HCT116 (cell line): Measurements from ENCODE around the gene CDHR3. TPM values are rescaled to one million over a fixed set of nuclear protein-coding genes. Genes with fewer than 3 reads are reported as not detected.

Experiments used
- ATAC-seq: fragments of 200-7000 bp; cut with Tn5 transposase; 2 replicates; pipeline ENCODE4 v1.9.1; 2020; ENCODE audit warnings: mild to moderate bottlenecking, moderate library complexity
- BruUV-seq: library from RNA; stranded (reverse); fragments of 400-500 nt; replicated peaks from 2 replicates; lab custom pipeline; 2021; lab: Mats Ljungman, UMichigan
- CTCF ChIA-PET: fragments of 300-600 bp; sonication (Branson Sonifier 250); formaldehyde crosslinking; loops from one replicate; lab custom pipeline; 2021; ENCODE audit warnings: antibody characterized with exemption; lab: Charles Lee
- POLR2A ChIA-PET: fragments of 300-600, 350-600 bp; sonication (Branson Sonifier 250); formaldehyde crosslinking; loops from one replicate; lab custom pipeline; 2021; ENCODE audit warnings: antibody characterized with exemption; lab: Charles Lee
- RAD21 ChIA-PET, 2 experiments: fragments of 300-600 bp; sonication (Branson Sonifier 250); formaldehyde crosslinking; loops; one replicate each; lab custom pipeline; 2023; ENCODE audit warnings: low total read pairs in 2 of 2; ENCODE audit not compliant: uncharacterized antibody in 2 of 2, unreplicated experiment in 2 of 2, low non-redundant PET in 1 of 2; lab: Charles Lee
- DNase-seq: peaks from one replicate; pipeline ENCODE4 v3.0.0-alpha.2; 2010; ENCODE audit warnings: low read depth, low spot score
- H2AFZ ChIP-seq: fragments of 200-600 bp; shearing (Covaris generic), sonication (generic); 2 replicates; pipeline ENCODE4 v1.6.1; 2017; ENCODE audit warnings: low read depth, mixed run types, mixed read lengths, antibody characterized with exemption, low read length; ENCODE audit not compliant: poor library complexity, severe bottlenecking
- H3K27ac ChIP-seq: 2 replicates; pipeline ENCODE4 v1.5.1; 2012; ENCODE audit warnings: low read depth, low read length
- H3K27me3 ChIP-seq: fragments of 200-600 bp; sonication (generic); 2 replicates; pipeline ENCODE4 v1.6.1; 2016; ENCODE audit warnings: mixed run types, low read length, mixed read lengths; ENCODE audit not compliant: insufficient read depth
- H3K36me3 ChIP-seq, 2 experiments: fragments of 200-500 bp in 1 of 2; fragments of 200-600 bp in 1 of 2; sonication (Bioruptor generic) in 1 of 2; sonication (generic) in 1 of 2; 2 replicates each; pipeline versions ENCODE4 v1.5.1 to v1.6.1; 2014 to 2016; ENCODE audit warnings: low read length in 2 of 2, inconsistent platforms in 1 of 2, mixed read lengths in 1 of 2, mixed run types in 1 of 2; ENCODE audit not compliant: insufficient read depth in 2 of 2, control insufficient read depth in 1 of 2
- H3K4me1 ChIP-seq, 2 experiments: fragments of 200-600 bp in 1 of 2; sonication (generic) in 1 of 2; 2 replicates each; pipeline versions ENCODE4 v1.5.1 to v1.6.1; 2012 to 2017; ENCODE audit warnings: low read length in 2 of 2, inconsistent platforms in 1 of 2, mild to moderate bottlenecking in 1 of 2, mixed read lengths in 1 of 2, mixed run types in 1 of 2, moderate library complexity in 1 of 2; ENCODE audit not compliant: insufficient read depth in 2 of 2, control insufficient read depth in 1 of 2
- H3K4me2 ChIP-seq: fragments of 200-600 bp; sonication (generic); 2 replicates; pipeline ENCODE4 v1.6.1; 2017; ENCODE audit warnings: mixed run types, low read length, mixed read lengths
- H3K4me3 ChIP-seq, 2 experiments: fragments of 200-600 bp in 1 of 2; sonication (generic) in 1 of 2; replicated peaks in 1 of 2; 2 replicates each; pipeline ENCODE4 v1.5.1; 2011 to 2016; ENCODE audit warnings: low read length in 2 of 2, control low read depth in 1 of 2, low read depth in 1 of 2, mild to moderate bottlenecking in 1 of 2, mixed read lengths in 1 of 2, mixed run types in 1 of 2
- H3K79me2 ChIP-seq: fragments of 200-600 bp; sonication (generic); 2 replicates; pipeline ENCODE4 v1.6.1; 2017; ENCODE audit warnings: mild to moderate bottlenecking, mixed run types, low read length, moderate library complexity, mixed read lengths; ENCODE audit not compliant: insufficient read depth
- H3K9ac ChIP-seq: fragments of 200-600 bp; sonication (generic); 2 replicates; pipeline ENCODE4 v1.6.1; 2016; ENCODE audit warnings: low read length, mixed read lengths
- H3K9me2 ChIP-seq: fragments of 200-600 bp; sonication (generic), shearing (Covaris generic); 2 replicates; pipeline ENCODE4 v1.6.1; 2017; ENCODE audit warnings: mixed run types, mild to moderate bottlenecking, moderate library complexity; ENCODE audit not compliant: insufficient read depth
- H3K9me3 ChIP-seq, 2 experiments: fragments of 200-500 bp in 1 of 2; fragments of 200-600 bp in 1 of 2; sonication (Bioruptor generic) in 1 of 2; sonication (generic) in 1 of 2; 2 replicates each; pipeline ENCODE4 v1.6.1; 2014 to 2017; ENCODE audit warnings: low read length in 2 of 2, mixed read lengths in 2 of 2, inconsistent platforms in 1 of 2, low read depth in 1 of 2, mild to moderate bottlenecking in 1 of 2, mixed run types in 1 of 2, moderate library complexity in 1 of 2; ENCODE audit not compliant: control insufficient read depth in 1 of 2, insufficient read depth in 1 of 2
- H4K20me1 ChIP-seq: fragments of 200-600 bp; sonication (generic), shearing (Covaris generic); 2 replicates; pipeline ENCODE4 v1.6.1; 2017; ENCODE audit warnings: mixed run types, mild to moderate bottlenecking, moderate library complexity; ENCODE audit not compliant: insufficient read depth
- CEBPB ChIP-seq: IDR thresholded peaks from 2 replicates; pipeline ENCODE4 v1.6.1; 2012; ENCODE audit warnings: low read depth
- EGR1 ChIP-seq: IDR thresholded peaks from 2 replicates; pipeline ENCODE4 v1.6.1; 2012; ENCODE audit warnings: low read depth
- ELF1 ChIP-seq: IDR thresholded peaks from 2 replicates; pipeline ENCODE4 v1.6.1; 2012; ENCODE audit warnings: low read depth, borderline replicate concordance
- EZH2 ChIP-seq: fragments of 200-600 bp; sonication (generic); IDR thresholded peaks from 2 replicates; pipeline ENCODE4 v1.6.1; 2017; ENCODE audit warnings: antibody characterized with exemption, mixed run types
- EZH2phosphoT487 ChIP-seq: fragments of 200-600 bp; IDR thresholded peaks from 2 replicates; pipeline ENCODE4 v1.6.1; 2018; ENCODE audit warnings: antibody characterized with exemption, borderline replicate concordance
- FOSL1 ChIP-seq: IDR thresholded peaks from 2 replicates; pipeline ENCODE4 v1.6.1; 2012; ENCODE audit warnings: low read depth
- JUND ChIP-seq: IDR thresholded peaks from 2 replicates; pipeline ENCODE4 v1.6.1; 2012
- MAX ChIP-seq: IDR thresholded peaks from 2 replicates; pipeline ENCODE4 v1.6.1; 2012
- POLR2A ChIP-seq: IDR thresholded peaks from 2 replicates; pipeline ENCODE4 v1.7.0; 2011; ENCODE audit warnings: borderline replicate concordance; ENCODE audit not compliant: insufficient read depth, insufficient read length; ENCODE audit errors: extremely low read depth
- RAD21 ChIP-seq: IDR thresholded peaks from 2 replicates; pipeline ENCODE4 v1.6.1; 2012; ENCODE audit warnings: low read depth, mild to moderate bottlenecking
- SRF ChIP-seq: IDR thresholded peaks from 2 replicates; pipeline ENCODE4 v1.6.1; 2012; ENCODE audit warnings: low read depth
- TCF7L2 ChIP-seq: IDR thresholded peaks from 2 replicates; pipeline ENCODE4 v1.7.0; 2011; ENCODE audit warnings: borderline replicate concordance, inconsistent platforms; ENCODE audit not compliant: insufficient read depth, insufficient read length; ENCODE audit errors: extremely low read depth
- ZBTB33 ChIP-seq: IDR thresholded peaks from 2 replicates; pipeline ENCODE4 v1.6.1; 2011; ENCODE audit warnings: mild to moderate bottlenecking, low read length, moderate library complexity; ENCODE audit not compliant: insufficient replicate concordance; ENCODE audit errors: extremely low read depth
- intact Hi-C: fragments of 100-400 bp; cut with micrococcal nuclease; formaldehyde crosslinking; loops from 2 replicates; pipeline ENCODE4 v1.10.0; 2022
- total RNA-seq: library from RNA; stranded (reverse); gene quantifications from one replicate; pipeline ENCODE4 v1.2.1, GENCODE V29; 2021; ENCODE audit not compliant: unreplicated experiment

Gene CDHR3
- total RNA-seq, 1 experiment from 2014 or later: 5.5 TPM

- RAD21 ChIA-PET: no interaction called here
- CTCF ChIA-PET: no interaction called here
- H3K27ac ChIP-seq: no peak overlapping the region
- H3K27me3 ChIP-seq: no peaks in the 10 kb centered on the region
- no peaks in the 10 kb centered on the region for H3K9me2 ChIP-seq
- BruUV-seq: no TSS peak
- no peak for TF ChIP-seq ZBTB33
- TF ChIP-seq EZH2: no peak
- no peak for TF ChIP-seq ELF1
- TF ChIP-seq RAD21: no peak
- TF ChIP-seq SRF: no peak
- TF ChIP-seq CEBPB: no peak
- TF ChIP-seq FOSL1: no peak
- DNase-seq (no peak), ATAC-seq (no peak)
- POLR2A ChIA-PET: no interaction called here
- H3K4me1 ChIP-seq: no peaks in the 10 kb centered on the region
- H4K20me1 ChIP-seq: no peaks in the 10 kb centered on the region
- no peaks in the 10 kb centered on the region for H3K79me2 ChIP-seq
- H3K4me2 ChIP-seq: no peak overlapping the region
- no peaks in the 10 kb centered on the region for H3K9me3 ChIP-seq
- no peak overlapping the region for H3K9ac ChIP-seq
- no peak overlapping the region for H3K4me3 ChIP-seq
- H2AFZ ChIP-seq: no peak overlapping the region
- H3K36me3 ChIP-seq: no peaks in the 10 kb centered on the region
- intact Hi-C loops: no loop called here
These were observed 22.2 kb downstream of the CDHR3 start for GRCh38 chr7:105985229-105985628.

- DNase-seq: no peak
- ATAC-seq: no peak
- Histone ChIP-seq H3K9me2 (no peaks in the 10 kb centered on the region), H3K79me2 (no peaks in the 10 kb centered on the region), H3K9me3 (no peaks in the 10 kb centered on the region), H3K4me3 (no peak overlapping the region), H4K20me1 (no peaks in the 10 kb centered on the region), H2AFZ (no peak overlapping the region), H3K9ac (no peak overlapping the region), H3K4me2 (no peak overlapping the region), H3K27me3 (no peaks in the 10 kb centered on the region), H3K27ac (no peak overlapping the region), H3K4me1 (no peaks in the 10 kb centered on the region), H3K36me3 (no peaks in the 10 kb centered on the region)
- intact Hi-C loops: no loop called here
- CTCF ChIA-PET: no interaction called here
- BruUV-seq: no TSS peak
- RAD21 ChIA-PET: no interaction called here
- POLR2A ChIA-PET: no interaction called here
- TF ChIP-seq CEBPB: no peak
- no peak for TF ChIP-seq EZH2phosphoT487
- no peak for TF ChIP-seq MAX
- TF ChIP-seq EZH2: no peak
- TF ChIP-seq ZBTB33: no peak
- TF ChIP-seq POLR2A: no peak
- no peak for TF ChIP-seq JUND
- TF ChIP-seq EGR1: no peak
- TF ChIP-seq RAD21: no peak
- no peak for TF ChIP-seq TCF7L2
These were observed 22.7 kb downstream of the CDHR3 start for GRCh38 chr7:105985672-105986215.
